ENCODE measurements around the gene LY6G6D.

GRCh38 chr6:31762356-31762755 lies 47.2 kb downstream of the LY6G6D start, which contains the start of gene SAPCD1:
- TF ChIP-seq POLR2A (IDR thresholded peaks at IDR 0.05) (no peak), CTCF (IDR thresholded peaks at IDR 0.05) (no peak)

Measured in prostate gland (tissue), 2 donors.